Measurements from ENCODE around the gene MAPK1. TPM values are rescaled to one million over a fixed set of nuclear protein-coding genes. Genes with fewer than 3 reads are reported as not detected.
"Not testable (repeated sequence)": the region's sequence is repeated elsewhere in the genome, so short reads cannot be mapped to it uniquely, and the experiment has no call there.

The MAPK1 gene
- total RNA-seq, 1 donor from 2014 or later: 92.9 TPM

DNA sequence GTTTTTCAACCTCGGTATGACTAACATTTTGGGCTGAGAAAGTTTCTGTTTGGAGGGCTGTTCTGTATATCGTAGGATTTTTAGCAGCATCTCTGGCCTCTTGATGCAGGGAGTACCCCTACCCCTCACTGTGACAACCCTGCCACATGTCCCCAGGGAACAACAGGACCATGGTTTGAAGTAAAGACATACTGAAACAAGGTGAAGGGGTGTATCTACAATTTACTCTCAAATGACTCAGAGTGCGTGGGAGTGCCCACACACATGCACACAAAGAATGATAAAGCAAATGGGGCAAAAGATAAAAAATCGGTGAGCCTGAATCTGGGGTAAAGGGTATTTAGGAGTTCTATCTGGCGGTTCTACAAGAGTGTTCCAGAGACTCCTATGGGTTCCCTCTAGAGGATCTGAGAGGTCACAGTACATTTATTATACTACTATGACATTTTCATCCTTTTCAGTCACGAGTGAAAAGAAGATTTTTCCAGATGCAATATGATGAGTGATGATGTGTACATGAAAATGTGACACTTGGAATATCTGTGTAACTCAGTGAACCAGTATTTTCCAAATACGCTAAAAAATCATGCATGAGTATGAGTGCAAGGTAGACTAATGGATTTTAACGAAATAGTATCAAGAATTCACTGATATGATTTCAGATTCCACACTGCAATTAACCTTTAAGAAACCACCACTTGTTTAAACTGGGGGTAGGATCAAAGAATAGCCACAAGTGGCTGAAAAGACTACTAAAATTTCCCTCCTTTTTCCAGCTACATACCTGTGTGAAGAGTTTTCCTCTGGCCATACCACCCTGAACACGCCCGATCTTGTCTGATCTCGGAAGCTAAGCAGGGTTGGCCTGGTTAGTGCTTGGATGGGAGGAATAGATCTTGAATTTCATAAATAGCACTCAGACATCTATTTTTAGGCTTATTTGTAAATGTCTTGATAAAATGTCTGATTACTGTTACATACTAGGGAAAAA, 75.5 kb downstream of the MAPK1 start:
- H3K4me3 Mint-ChIP-seq: no peak overlapping the region
- DNase-seq (ENCODE audit: low spot score in 2 of 2, unreplicated experiment in 2 of 2): no peak

DNA sequence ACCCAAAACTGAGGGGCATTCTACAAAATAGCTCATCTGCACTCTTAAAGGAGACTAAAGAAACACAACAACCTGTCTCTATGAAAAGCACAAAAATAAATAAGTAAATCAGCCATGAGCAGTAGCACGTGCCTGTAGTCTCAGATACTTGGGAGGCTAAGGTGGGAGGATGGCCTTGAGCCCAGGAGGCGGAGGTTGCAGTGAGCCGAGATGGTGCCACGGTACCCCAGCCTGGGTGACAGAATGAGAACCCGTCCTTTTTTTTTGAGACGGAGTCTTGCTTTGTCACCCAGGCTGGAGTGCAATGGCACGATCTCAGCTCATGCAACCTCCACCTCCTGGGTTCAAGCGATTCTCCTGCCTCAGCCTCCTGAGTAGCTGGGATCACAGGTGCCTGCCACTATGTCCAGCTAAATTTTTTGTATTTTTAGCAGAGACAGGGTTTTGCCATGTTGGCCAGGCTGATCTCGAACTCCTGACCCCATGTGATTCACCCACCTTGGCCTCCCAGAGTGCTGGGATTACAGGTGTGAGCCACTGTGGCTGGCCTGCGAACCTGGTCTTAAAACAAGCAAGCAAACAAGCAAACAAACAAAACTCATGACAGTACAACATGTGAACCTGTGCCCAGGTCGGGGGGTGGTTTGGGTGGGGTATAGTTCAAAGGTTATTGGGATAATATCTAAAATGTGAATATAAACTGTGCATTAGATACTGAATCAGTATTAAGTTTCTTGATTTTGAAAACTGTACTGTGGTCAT, 76.4 kb downstream of the MAPK1 start:
- peaks cover 17% of the 10 kb centered on the region for H3K36me3 Mint-ChIP-seq
- H3K27ac Mint-ChIP-seq; H3K4me3 Mint-ChIP-seq; H3K27me3 Mint-ChIP-seq (ENCODE audit: low read depth); H3K4me1 Mint-ChIP-seq; H3K9me3 Mint-ChIP-seq; DNase-seq (ENCODE audit: low spot score in 2 of 2, unreplicated experiment in 2 of 2): not testable (repeated sequence)

More for the DNA sequence above, 75.5 kb downstream of the MAPK1 start:
- Mint-ChIP-seq H3K9me3 (no peaks in the 10 kb centered on the region), H3K27me3 (ENCODE audit: low read depth) (no peaks in the 10 kb centered on the region), H3K36me3 (peaks cover 20% of the 10 kb centered on the region), H3K27ac (peak overlapping the region; percentile 11), H3K4me1 (peaks cover 9% of the 10 kb centered on the region)
- TF ChIP-seq CTCF (IDR thresholded peaks at IDR 0.05; ENCODE audit: unreplicated experiment): no peak

DNA sequence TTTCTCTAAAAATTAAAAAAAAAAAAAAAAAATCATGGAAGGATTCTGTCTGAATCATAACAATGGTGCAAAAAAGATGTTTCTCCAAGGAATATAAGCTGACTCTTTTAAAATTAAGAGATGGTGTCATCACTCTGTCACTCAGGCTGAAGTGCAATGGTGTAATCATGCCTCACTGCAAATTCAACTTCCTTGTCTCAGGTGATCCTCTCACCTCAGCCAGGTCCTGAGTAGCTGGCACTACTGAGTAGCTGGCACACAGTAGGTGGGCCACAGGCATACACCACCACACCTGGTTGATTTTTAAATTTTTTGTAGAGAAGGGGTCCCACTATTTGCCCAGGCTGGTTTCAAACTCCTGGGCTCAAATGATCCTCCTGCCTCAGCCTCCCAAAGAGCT, 77.1 kb downstream of the MAPK1 start:
- no peak for TF ChIP-seq CTCF (IDR thresholded peaks at IDR 0.05; ENCODE audit: unreplicated experiment)

DNA sequence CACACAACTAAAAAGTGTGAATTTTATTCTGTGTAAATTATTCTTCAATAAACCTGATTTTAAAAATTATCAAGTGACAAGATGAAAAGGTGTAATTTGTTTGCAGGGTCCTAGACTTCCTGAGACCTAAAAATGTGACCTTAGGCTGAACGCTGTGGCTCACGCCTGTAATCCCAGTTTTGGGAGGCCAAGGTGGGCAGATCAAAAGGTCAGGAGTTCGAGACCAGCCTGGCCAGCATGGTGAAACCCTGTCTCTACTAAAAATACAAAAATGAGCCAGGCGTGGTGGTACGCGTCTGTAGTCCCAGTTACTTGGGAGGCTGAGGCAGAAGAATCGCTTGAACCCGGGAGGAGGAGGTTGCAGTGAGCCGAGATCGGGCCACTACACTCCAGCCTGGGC, 79.9 kb downstream of the MAPK1 start:
- not testable (repeated sequence) for H3K4me1 Mint-ChIP-seq; H3K27me3 Mint-ChIP-seq (ENCODE audit: low read depth); H3K4me3 Mint-ChIP-seq; H3K27ac Mint-ChIP-seq; DNase-seq (ENCODE audit: low spot score in 2 of 2, unreplicated experiment in 2 of 2); H3K9me3 Mint-ChIP-seq
- peaks cover 26% of the 10 kb centered on the region for H3K36me3 Mint-ChIP-seq

More for the DNA sequence above, 77.1 kb downstream of the MAPK1 start:
- peaks cover 9% of the 10 kb centered on the region for H3K4me1 Mint-ChIP-seq
- no peaks in the 10 kb centered on the region for H3K9me3 Mint-ChIP-seq
- H3K4me3 Mint-ChIP-seq: no peak overlapping the region
- peaks cover 17% of the 10 kb centered on the region for H3K36me3 Mint-ChIP-seq
- no peak overlapping the region for H3K27ac Mint-ChIP-seq
- H3K27me3 Mint-ChIP-seq (ENCODE audit: low read depth): no peaks in the 10 kb centered on the region
- no peak for DNase-seq (ENCODE audit: low spot score in 2 of 2, unreplicated experiment in 2 of 2)

DNA sequence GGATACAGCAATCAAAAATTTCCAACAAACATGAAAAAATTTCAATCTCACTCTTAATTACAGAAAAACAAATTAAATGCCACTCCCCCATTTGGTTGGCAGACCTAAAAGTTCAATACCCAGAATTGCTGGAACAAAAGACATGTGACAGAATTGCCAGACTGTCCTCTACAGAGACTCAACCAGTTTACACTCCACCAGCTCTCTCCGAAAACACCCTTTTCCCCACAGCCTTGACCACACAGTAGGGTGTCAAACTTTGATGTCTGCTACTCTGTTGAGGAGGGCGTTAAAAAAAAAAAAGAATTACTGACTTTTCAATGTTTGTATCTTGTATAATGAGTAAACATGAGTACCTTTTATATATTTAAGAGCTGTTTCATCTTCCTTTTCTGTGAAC, 87.2 kb downstream of the MAPK1 start:
- no peak for TF ChIP-seq CTCF (IDR thresholded peaks at IDR 0.05; ENCODE audit: unreplicated experiment)
- no peak overlapping the region for H3K27ac Mint-ChIP-seq
- peaks cover under 1% of the 10 kb centered on the region for H3K4me1 Mint-ChIP-seq
- H3K9me3 Mint-ChIP-seq: no peaks in the 10 kb centered on the region
- no peak overlapping the region for H3K4me3 Mint-ChIP-seq
- peaks cover 31% of the 10 kb centered on the region for H3K36me3 Mint-ChIP-seq
- no peak for DNase-seq (ENCODE audit: low spot score in 2 of 2, unreplicated experiment in 2 of 2)
- no peaks in the 10 kb centered on the region for H3K27me3 Mint-ChIP-seq (ENCODE audit: low read depth)

DNA sequence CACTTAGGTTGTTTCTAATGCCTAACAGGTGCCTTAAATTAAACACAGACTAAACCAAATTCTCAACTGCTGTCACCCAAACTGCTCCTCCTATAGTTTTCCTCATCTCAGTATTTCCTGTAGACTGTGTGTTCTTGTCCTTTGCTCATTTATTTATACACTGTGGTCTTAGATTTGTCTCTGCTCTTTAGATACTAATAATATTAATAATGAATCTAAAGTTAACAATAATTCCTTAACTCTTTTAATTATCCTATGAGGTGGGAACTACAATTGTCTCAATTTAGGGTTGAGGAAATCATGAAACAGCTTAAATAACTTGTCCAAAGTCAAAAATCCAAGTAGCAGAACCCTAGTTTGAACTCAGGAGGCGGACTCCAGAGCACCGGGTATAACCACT, 88.0 kb downstream of the MAPK1 start:
- Mint-ChIP-seq H3K4me1 (peaks cover 8% of the 10 kb centered on the region), H3K36me3 (peaks cover 26% of the 10 kb centered on the region), H3K4me3 (no peak overlapping the region), H3K27me3 (ENCODE audit: low read depth) (no peaks in the 10 kb centered on the region), H3K27ac (peak overlapping the region; percentile 3), H3K9me3 (no peaks in the 10 kb centered on the region)
- no peak for TF ChIP-seq CTCF (IDR thresholded peaks at IDR 0.05; ENCODE audit: unreplicated experiment)
- DNase-seq (ENCODE audit: low spot score in 2 of 2, unreplicated experiment in 2 of 2): no peak

All from mesothelial cell of epicardium (in vitro differentiated cells).